Measurements from ENCODE around the gene DSCAM. TPM values are rescaled to one million over a fixed set of nuclear protein-coding genes. Genes with fewer than 3 reads are reported as not detected.
"Not testable (repeated sequence)": the region's sequence is repeated elsewhere in the genome, so short reads cannot be mapped to it uniquely, and the experiment has no call there.

DSCAM gene
- total RNA-seq, 1 donor from 2014 or later, result not detected

DNA sequence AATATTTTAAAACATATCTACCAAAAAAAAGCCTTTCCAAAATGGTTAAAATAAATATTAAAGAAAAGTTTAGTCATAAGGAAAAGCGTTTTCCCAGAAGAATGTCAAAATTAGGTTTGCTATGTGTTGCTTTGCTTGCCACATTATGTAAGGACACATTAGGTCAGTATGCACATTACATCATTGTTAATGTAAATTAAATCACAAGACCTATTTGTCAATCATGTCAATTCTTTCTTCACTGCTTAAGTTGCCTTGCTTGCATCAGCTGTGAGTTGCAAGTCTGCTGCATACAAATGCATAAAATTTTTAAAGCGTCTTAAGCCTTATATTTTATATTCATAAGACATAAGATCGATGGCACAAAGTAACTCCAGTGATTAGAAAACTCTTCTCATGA, 530.9 kb downstream of the DSCAM start:
- intact Hi-C loops (cut with DNase I), result no loop called here
- DNase-seq (ENCODE audit: low spot score), result no peak

DNA sequence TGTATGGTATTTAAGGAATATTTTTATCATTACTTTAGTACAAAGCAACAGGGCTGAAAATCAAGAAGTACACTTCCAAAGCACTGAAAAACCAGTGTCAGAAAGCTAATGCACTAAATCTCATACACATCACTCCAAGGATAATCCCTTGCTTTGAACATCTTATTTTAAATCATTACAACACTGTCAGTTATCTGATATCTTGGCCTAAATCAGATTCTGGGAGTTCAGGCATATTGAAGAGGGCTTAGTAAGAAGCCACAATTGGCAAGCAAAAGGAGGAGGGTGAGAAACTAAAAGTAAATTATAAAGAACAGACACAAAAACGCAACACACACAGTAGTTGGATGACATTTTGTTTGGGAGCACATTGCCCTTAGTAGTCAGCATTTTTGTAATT, 531.3 kb downstream of the DSCAM start:
- intact Hi-C loops (cut with DNase I), result no loop called here

DNA sequence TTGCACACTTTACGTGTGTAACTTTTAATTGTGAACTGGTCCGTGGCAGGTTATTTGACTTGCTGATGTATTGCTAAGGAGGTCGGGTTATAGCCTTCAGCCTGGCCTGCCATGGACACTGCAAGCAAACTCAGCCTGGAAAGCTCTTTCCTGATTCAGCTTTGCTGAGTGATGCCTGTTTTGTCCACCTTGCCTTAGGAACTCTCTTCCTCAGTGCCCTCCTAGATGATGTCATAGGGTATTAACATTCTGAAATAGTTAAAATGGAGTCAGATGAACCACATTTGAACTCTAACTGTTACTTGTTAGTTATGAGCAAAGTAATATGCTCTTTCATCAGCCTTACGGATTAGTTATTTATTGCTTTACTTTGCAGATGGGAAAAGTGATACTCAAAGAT, 533.7 kb downstream of the DSCAM start:
- no peak for DNase-seq (ENCODE audit: low spot score)
- intact Hi-C loops (cut with DNase I), result no loop called here

More for the DNA sequence above, 531.3 kb downstream of the DSCAM start:
- no peak for DNase-seq (ENCODE audit: low spot score)

DNA sequence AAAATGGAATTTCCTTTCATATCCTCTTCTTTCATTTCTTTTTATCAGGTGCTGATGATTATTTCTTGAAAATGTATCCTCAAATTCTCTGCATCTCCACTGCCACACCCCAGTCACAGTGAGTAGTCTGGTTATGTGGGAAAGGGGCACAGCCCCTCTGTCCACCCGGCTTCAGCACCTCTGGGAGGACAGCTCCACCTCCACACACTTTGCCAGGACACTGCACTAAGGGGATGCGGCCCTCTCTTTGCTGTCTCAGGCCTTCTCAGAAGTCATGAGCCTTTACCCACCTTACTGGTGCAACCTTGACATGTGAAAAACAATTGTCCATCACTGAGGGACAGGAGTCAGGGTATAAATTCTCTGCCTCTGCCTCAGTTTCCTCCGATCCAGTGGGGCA, 546.7 kb downstream of the DSCAM start:
- intact Hi-C loops (cut with DNase I), result no loop called here
- no peak for DNase-seq (ENCODE audit: low spot score)

DNA sequence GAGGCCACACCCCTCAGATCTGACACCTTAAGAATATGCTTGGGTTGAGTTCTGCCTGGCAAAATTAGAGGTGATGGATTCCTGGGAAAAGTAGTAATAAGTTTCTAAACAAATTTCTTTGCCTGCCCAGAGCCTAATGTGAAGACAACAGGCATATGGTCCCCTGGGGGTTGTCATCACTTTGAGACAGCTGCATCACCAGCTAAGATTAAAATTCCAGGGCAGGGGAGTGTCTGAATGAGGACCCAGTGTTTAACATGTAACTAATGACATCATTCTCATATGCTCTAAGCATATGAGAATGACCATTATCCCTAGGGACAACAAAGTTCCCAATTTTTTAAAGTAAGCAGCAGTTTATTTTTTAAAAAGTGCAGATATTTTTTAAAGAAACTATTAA, 547.5 kb downstream of the DSCAM start:
- intact Hi-C loops (cut with DNase I), result no loop called here
- no peak for DNase-seq (ENCODE audit: low spot score)

DNA sequence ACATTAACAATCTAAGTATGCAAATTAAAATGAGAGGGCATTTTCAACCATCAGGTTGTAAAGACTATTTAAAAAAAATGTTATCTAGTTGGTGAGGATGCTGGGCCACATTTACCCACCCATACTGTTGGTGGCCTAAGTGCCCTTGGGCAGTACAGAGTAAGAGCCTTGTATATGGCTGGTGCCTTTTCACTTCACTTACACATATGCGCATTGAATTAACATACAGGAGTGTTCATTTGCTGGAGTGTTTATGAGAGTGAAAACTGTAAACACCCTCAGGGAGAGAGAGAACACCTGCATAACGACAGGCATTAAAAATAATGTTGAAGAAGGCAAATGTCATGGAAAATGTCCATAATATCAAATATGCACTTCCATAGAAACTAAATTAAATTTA, 552.6 kb downstream of the DSCAM start:
- intact Hi-C loops (cut with DNase I), result no loop called here
- no peak for DNase-seq (ENCODE audit: low spot score)

DNA sequence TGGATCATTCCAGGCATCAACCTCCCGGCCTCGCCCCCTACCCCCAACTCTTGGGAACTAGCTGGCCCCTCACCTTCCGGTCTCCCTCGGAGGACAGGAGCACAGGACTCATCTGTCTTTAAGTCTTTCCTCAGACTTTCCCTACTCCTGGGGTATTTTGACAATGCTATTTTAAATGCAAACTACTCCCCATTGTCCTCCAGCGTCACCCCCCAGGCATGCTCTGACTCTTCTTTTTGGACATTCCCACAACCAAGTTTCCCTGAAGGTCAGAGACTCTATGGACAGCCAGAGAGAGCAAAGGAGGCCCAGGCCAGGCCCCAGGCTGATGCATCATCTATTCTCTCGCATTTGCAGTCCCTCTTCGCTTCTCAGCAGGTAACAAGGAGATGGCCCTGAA, 555.4 kb downstream of the DSCAM start:
- intact Hi-C loops (cut with DNase I), result no loop called here
- DNase-seq (ENCODE audit: low spot score), result no peak

DNA sequence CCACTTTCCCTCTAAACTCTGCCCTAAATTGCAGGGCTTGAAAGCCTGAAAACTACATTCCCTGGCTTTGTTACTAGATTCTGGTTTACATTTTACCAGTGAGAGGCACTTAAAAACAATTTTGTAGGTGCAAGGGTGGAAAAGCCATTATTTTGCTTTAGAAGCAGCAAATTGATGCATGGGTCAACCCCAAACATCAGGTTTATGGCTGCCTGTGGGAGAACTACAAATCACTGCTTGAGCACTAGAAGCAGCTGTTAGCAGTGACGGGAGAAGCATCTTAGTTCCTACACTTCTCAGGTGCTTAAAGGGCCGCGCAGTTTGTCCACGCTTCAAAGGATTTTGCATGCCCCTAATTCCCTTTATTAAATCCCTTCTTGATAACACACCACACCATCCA, 562.5 kb downstream of the DSCAM start:
- no peak for DNase-seq (ENCODE audit: low spot score)
- intact Hi-C loops (cut with DNase I), result no loop called here

DNA sequence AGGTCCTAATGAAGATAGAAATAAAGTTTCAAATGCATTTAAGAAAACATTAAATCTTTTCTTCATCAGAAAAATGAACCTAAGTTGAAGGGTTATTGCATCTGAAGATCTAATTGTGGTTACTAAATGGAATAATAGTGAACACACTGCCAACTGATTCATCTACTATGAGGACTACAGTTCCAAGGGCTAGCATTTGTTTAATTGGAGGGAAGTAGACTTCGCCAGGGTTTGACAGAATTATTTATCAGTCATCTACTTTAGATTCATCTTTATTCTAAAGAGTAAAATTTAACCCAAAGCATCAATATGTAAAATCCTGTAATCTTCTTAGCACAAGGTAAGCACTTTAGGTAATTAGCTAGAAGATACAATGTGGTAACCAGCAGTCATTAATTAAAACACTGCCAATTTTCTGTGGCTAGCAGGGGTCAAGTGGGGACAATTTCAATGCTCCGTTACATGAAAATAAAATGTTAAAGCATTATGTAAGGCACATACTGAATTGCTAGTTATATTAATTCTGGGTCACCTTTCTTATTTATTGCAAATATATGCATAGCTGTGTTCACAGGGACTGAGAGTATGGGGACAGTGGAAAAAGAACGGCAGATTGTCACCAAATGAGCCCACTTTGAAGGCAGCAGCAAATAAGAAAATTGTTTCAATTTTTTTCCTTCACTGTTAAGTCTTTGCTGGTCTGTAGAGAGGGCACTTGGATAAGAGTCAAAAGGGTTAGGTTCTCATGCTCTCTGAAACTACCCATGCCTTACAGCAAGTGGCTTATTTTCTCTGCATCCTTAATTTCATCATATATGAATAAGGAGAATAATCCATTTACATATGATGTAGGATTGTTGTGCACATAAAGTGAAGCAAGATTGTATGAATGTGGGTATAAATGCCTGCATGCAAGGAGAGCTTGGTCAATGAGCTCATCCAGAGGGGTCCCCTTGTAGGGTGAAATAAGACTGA, 563.8 kb downstream of the DSCAM start:
- intact Hi-C loops (cut with DNase I), result no loop called here

DNA sequence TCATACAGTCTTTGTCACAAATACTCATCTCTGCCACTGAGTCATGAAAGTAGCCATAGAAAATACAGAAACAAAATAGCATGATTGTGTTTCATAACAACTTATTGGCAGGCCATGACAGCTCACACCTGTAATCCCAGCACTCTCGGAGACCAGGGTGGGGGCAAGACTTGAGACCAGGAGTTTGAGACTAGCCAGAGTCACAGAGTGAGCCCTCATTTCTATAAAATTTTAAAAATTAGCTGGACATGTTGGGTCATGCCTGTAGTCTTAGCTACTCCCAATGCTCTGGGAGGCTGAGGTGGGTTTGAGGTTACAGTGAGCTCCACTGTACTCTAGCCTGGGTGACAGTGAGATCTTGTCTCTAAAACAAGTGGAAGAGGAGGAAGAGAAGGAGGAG, 568.6 kb downstream of the DSCAM start:
- intact Hi-C loops (cut with DNase I), result no loop called here
- DNase-seq (ENCODE audit: low spot score), result no peak

More for the DNA sequence above, 563.8 kb downstream of the DSCAM start:
- no peak for DNase-seq (ENCODE audit: low spot score)

DNA sequence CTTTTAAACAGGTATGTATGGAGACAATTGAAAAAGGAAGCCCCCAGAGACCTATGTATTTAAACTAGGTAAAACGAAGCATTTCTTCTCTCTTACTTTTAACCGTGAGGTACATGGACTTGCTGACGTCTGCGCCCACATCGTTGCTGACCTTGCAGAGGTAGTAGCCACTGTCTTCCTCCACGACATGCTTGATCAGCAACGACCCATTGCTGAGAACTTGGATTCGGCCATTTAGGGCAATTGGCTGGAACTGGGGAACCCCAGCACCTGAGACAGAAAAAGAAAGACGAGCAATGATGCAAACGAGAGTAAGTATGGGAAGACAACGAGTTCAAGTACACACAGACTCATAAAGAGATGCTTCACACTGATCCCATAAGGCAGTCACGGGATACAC, 571.0 kb downstream of the DSCAM start:
- no peak for DNase-seq (ENCODE audit: low spot score)
- intact Hi-C loops (cut with DNase I), result no loop called here

DNA sequence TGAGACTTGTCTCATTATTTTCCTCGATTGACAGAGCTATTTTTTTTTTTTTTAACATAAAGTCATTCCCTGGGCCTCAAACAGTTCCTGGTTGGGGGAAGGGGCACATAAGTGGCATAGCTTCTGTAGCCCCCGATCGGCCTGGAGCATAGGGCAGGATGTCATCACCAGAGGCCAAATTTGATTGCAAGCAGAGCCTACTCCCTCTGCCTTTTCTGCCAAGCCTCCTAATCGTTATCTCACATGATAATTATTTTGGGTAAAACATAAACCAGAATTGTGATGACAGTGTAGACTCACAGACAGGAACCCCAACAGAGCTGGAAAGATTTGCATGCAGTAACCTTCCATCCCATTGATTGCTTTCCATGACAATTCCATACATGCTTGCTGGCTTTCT, 574.9 kb downstream of the DSCAM start:
- no peak for DNase-seq (ENCODE audit: low spot score)
- intact Hi-C loops (cut with DNase I), result no loop called here

DNA sequence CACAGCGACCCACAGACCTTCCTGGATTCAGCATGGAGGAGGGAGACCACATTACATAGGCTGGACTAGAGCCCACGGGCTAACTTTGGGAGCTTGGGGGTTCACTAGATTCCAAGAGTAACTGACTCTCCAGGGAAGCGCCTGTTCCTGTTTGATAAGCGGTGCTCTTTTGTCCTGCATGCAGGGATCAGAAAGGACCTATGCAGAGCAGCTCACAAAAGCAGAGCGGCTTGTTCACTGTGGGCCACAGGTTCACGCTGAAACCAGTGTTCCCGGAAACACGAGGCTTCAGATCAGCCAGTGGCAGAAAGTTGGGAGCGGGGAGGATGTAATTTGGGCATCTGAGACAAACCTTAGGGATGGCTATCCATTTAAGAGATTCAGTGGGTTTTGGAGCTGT, 575.8 kb downstream of the DSCAM start:
- intact Hi-C loops (cut with DNase I), result no loop called here
- no peak for DNase-seq (ENCODE audit: low spot score)

DNA sequence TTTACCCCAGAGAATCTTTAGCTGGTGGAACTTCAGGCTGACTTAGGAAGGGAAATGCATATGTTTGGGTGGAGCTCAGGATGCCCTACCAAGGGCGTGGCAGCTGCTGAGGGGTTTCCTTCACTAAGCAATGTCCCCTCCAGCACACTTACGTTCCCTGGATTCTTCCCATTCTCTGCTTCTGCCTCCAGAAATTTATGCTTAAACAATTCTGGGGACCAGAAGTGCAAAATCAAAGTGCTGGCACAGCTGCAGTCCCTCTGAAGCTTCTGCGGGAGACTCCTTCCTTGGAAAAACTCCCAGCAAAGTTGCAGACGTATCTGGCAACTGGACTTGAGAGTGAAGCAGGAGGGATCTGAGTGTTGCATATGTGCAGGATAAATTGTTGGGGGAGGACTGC, 576.9 kb downstream of the DSCAM start:
- intact Hi-C loops (cut with DNase I), result no loop called here

DNA sequence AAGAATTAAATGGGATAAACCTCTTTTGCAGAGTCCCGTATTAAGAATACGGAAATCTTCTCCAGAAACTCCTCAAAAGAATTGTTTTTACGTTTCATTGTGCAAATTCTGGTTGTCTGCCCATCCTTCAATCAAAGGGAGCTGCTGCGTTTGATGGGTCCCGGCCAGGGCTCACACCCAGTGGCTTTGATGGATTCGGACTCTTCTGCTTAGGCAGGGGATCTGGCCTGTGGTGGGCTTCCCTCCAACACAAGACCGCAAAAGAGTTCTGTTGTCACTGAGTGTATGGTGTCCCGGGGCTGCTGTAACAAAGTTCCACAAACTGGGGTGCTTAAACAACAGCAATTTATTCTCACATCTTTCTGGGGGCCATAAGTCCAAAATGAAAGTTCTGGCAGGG, 577.7 kb downstream of the DSCAM start:
- intact Hi-C loops (cut with DNase I), result no loop called here
- no peak for DNase-seq (ENCODE audit: low spot score)

More for the DNA sequence above, 576.9 kb downstream of the DSCAM start:
- no peak for DNase-seq (ENCODE audit: low spot score)

DNA sequence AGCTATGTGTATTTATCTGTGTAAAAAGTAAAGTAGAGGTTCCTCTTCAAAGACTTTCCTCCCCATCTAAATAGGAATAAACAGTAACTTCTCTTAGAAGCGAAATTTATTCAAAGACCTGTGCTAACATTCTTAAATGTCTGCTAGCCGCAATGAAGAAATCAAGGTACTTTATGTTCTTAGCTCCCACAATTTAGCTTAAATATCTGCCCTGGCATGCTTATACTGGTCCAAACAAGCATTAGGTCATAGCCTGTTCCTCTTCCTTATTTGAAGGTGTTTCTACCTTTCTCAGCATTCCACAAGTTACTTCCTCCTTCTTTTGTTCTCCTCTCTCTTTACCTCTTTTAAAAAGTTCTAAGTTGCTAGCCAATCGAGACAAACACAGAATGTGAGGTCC, 588.5 kb downstream of the DSCAM start:
- intact Hi-C loops (cut with DNase I); DNase-seq (ENCODE audit: low spot score): not testable (repeated sequence)

DNA sequence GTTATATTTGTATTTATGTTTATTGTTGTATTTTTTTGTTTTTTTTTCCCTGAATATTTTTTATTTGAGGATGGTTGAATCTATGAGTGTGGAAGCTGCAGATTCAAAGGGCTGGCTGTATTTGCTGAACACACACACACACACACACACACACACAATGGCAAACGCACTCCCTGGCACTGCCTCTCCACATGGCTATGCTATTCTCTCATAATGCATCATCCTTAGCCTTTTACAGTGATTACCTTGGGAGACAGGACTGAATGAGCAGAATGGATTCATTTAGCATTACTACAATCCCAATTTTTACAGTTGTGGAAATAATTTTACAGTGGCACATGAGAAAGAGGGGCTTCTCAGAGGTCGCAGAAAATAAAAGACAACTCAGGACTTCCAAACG, 589.6 kb downstream of the DSCAM start:
- DNase-seq (ENCODE audit: low spot score), result no peak
- intact Hi-C loops (cut with DNase I), result no loop called here

DNA sequence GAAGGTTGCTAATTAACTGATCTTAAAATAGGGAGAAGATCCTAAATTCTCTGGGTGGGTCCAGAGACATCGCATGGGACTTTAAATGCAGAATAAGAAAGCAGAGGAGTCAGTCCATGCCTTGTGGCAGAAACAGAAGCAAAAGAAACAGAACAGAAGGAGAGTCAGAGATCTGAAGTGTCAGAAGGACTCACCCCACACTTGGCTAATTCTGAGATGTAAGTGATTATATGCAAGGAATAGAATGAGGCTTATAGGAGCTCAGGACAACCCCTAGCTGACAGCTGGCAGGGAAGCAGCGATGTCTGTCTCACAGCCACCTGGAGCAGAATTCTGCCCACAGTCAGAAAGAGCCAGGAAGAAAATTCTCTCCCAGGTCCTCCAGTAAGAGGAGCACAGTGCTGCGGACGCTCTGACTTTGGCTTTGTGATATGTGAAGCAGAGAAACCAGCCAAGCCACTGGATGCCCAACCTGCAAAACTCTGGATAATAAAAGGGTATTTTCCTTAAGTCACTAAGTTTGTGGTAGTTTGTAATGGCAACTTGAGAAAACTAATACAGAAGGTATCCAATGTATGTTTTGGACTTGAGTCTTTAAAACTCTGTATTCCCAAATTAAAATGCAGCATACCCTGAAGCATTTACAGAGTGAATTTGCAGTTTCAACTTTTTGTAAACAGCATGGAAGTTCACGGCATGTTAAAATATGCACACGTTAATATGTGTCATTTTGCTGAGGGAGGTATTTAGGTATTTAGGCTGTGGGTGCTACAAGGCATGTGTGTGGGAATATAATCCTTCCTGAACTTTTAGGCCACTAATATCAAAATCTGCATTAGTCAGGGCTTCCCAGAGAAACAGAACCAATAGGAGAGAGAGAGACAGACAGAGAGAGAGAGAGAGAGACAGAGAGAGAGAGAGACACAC, 591.2 kb downstream of the DSCAM start:
- intact Hi-C loops (cut with DNase I), result no loop called here
- DNase-seq (ENCODE audit: low spot score), result no peak

DNA sequence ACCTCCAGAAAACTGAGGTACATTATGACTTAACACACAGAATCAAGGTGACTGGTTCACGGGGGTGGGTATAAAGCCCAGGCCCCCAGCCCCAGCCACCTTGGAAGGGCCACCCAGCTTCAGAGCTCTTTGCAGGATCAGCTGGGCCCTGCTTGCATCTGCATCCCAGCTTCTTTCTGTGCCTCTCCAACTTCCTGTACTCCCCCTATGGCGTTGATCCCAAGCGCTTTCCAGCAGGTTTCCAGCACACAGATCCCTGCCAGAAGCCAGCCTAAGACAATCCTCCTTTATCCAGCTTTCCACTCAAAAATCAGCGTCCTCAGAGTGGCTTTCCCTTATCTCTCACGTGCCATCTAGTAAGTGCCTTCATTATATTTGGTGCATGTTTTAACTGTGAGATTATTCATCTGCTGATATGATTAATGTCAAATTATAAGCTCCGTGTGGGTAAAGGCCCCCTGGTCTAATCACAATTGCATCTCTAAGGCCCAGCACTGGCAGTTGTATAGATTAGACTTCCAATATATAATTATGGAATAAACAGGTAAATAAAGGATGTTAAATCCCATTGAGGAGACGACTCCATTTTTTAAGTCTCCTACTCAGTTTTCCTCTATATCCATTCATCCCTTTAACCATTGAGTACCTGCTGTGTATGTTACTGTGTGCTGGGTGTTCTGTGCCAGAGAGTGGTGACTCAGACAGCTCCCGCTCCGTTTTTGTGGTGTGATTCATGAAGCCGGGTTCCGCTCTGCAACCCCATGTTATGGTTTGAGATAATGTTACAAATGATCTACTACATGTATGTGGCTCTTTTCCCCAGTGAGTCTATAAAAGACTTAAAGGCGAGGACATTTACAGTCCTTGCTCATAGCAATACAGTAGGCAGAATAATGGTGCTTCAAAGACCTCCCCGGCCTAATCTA, 592.2 kb downstream of the DSCAM start:
- intact Hi-C loops (cut with DNase I), result no loop called here
- DNase-seq (ENCODE audit: low spot score), result no peak
